NOMO-1 treated with dmso at 0.1 percent for 144 hours (cell line): ENCODE measurements around the gene SRGAP2.
"Not testable (repeated sequence)": the region's sequence is repeated elsewhere in the genome, so short reads cannot be mapped to it uniquely, and the experiment has no call there.

Source experiments
- DNase-seq: peaks from one replicate; lab custom pipeline; 2025; ENCODE audit not compliant: unreplicated experiment; lab: John Stamatoyannopoulos, UW

SRGAP2 gene

DNA sequence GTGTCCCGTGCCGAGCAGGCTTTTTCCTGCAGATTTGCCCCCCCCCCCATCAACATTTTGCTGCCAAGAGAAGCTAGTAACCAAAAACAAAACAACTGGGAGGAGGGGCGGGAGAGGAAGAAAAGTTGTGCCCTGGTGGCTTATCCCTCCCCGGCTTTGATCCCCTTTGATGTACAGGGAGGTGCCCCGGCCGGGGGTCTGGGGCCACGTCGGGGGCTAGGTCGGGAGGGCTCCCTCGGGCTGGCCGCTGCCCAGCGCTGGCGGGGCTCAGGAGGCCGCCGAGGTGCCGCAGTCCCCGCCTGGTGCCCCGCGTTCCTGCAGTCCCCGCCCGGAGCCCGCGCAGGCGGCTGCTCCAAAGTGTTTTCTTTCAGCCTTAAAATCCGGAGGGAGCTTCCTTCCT, 1.5 kb downstream of the SRGAP2 start:
- DNase-seq: not testable (repeated sequence)

GRCh38 chr1:206205569-206205968, 2.2 kb downstream of the SRGAP2 start:
- not testable (repeated sequence) for DNase-seq

- DNase-seq: not testable (repeated sequence)
These were observed 7.5 kb downstream of the SRGAP2 start for GRCh38 chr1:206210802-206211201.

DNA sequence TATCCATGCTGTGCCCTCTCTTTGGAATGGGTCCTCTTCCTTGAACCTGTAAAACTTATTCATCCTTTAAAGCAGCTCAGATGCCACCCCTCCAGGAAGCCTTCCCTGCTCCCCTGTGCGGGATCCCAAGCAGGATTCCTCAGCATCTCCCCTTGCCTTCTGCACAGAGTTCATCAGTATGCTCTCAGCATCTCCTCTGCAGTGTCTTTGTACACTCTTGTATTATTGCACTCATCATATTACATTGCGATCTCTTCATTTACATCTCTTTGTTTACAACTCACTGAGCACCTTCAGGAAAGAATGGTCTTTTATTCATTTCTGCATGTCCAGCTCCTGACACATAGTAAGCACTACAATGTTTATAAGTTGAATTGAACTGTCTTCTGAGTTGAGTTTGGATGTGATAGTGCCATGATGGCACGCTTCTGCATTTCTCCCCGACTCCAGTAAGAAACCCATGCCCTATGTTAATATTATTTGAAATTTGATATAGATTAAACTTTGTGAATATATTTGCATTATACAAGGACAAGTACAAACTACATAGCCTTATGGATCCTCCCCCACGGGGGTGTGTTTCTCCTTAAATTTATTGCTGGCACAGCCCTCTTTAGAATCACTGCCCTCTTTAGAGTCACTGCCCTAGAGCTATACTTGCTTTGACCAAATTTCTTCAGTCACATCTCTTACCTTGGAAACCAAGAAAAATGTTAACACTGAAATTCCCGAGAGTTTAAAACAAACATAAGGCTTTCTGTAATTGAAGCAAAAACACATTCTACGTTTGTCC, 12.5 kb downstream of the SRGAP2 start:
- DNase-seq: not testable (repeated sequence)

- DNase-seq: not testable (repeated sequence)
These were observed 14.9 kb downstream of the SRGAP2 start for GRCh38 chr1:206218285-206218684.

DNA sequence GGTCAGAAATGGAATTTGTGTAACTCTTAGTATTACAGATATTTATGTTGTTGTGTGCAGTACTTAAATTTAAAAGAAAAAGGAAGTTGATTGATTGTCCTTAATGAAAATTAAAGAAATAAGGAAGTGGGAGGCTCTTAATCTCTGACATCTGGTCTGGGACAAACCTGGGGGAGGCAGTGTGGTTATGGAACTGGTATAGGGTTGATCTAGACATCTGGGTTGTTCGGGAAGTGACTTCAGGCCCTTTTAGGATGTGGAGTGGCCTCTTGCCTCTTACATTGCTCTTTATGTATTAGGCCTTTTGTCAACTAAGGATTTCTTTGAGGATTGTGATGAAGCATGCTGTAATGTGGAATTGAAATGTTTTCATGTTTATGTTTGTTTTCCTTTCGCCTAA, 15.4 kb downstream of the SRGAP2 start:
- DNase-seq: not testable (repeated sequence)

GRCh38 chr1:206219514-206220331, 16.4 kb downstream of the SRGAP2 start:
- not testable (repeated sequence) for DNase-seq

DNA sequence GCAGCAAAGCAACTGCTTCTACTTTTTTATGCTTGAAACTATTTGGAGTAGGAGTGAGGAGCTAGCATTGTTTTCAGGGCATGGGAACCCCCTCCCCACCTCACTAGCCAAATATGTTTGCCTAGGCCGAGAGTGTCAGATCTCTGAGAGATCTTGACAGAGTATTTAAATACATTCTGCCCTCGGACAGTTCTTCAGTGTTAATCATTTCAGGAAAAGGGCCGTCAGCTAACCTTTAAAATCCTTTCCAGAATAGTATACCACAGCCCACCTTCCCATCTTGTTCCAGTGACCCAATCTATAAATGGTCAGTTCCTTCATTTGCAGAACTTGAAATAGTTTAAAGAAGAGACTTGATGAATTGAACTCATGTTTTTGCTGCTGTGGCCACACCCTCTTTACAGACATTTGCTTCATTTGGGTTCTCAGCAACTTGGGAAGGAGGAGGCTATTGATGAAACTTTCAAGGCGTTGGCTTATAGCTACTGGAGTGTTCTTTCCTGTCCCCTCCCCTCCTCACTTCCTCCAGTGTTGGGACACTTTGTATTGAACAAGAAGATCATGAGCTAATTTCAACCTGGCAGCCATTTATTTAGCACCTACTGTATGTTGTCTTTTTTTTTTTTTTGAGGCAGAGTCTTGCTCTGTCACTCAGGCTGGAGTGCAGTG, 17.1 kb downstream of the SRGAP2 start:
- not testable (repeated sequence) for DNase-seq

- DNase-seq: not testable (repeated sequence)
These were observed 18.2 kb downstream of the SRGAP2 start for GRCh38 chr1:206221585-206221984.

DNA sequence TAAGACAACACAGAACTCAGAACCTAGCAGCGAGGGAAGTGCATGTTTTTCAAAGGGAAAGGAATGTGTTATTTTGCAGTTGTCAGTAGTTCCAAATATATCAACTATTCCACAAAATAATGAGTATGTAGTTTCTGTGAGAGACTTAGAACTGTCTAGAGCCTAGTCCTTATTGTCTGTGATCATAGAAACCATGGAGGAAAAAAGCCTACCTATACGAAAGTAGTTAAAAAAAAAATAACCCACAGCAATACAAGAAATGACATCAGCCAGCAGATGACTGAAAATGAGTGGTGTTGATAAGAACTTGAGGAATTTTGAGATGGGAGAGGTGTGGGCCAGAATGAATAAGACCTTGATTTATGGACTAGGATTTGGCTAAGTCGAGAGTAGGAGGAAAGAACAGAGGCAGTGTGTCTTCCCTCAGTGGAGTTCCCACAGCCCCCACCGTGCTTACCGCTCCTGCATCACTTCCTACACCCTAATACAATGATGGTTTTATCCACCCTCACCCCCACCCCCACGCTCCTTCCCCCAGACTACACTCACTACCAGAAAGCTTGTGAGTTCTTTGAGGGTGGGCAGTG, 20.9 kb downstream of the SRGAP2 start:
- DNase-seq: not testable (repeated sequence)

- DNase-seq: not testable (repeated sequence)
These were observed 22.0 kb downstream of the SRGAP2 start for GRCh38 chr1:206225386-206225785.

DNA sequence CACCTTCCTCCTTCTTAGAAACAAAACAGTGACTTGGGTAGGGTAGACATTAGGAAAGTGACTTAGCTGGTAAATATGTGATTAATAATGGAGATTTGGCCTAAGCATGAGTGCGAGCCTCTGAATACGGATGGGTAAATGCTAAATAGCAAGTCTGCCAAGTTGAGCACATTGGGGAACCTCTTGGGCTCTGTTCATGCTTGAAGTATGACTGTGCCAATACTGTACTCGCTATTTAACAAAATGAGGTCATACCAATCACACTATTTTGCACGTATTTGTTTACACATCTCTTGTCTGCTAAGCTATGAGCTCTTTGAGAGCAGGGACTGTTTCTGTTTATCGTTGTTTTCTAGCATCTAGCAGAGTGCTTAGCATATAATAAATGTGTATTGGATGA, 23.5 kb downstream of the SRGAP2 start:
- not testable (repeated sequence) for DNase-seq

DNA sequence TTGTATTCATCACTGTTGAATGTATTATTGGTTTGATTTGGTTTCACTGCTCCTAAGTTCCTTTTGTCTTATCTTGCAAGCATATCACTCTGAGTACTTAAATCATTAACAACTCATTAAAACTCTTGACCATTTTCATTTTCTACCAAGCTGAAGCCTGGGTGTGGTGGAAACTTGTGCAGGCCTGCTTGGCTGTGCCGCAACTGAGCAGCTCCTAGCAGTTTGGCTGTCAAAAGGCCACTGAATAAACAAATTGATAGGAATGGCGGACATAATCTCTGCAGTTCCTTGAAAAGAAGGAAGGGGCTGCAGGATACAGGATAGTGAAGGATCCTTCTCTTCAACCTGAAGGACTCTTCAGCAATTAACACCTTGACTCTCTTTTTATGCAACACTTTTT, 25.9 kb downstream of the SRGAP2 start:
- not testable (repeated sequence) for DNase-seq

GRCh38 chr1:206231989-206232388, 28.6 kb downstream of the SRGAP2 start:
- not testable (repeated sequence) for DNase-seq

DNA sequence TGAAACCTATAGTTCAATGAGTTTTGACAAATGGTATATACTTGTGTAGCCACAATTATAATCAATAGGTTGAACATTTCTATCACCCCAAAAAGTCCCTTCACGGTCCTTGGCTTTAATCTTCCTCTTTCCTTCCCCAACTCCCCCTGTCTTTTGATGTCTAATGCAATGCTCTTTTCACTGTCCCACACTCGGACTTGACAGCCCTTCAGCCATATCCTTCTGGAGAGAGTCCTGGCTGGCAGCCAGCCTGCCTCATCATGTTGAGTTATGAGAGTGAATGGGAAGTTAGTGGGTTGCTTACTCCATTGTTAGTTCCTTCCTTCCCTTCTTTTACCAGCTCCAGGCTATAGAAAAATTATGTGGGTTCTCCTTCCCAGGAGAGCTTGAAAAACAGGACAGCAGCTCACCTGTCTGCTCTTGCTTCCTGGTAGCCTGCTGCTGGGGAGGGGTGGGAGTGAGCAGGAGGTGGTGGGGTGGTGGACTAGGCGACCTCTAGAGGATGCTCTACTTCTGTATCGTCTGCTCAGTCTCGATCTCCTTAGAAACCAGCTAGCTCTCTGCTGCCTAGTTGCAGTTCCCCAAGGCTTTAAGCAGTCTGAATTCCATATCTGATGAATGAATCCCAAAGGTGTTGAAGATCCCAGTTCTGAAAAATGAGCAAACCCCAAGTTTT, 29.8 kb downstream of the SRGAP2 start:
- DNase-seq: not testable (repeated sequence)

DNA sequence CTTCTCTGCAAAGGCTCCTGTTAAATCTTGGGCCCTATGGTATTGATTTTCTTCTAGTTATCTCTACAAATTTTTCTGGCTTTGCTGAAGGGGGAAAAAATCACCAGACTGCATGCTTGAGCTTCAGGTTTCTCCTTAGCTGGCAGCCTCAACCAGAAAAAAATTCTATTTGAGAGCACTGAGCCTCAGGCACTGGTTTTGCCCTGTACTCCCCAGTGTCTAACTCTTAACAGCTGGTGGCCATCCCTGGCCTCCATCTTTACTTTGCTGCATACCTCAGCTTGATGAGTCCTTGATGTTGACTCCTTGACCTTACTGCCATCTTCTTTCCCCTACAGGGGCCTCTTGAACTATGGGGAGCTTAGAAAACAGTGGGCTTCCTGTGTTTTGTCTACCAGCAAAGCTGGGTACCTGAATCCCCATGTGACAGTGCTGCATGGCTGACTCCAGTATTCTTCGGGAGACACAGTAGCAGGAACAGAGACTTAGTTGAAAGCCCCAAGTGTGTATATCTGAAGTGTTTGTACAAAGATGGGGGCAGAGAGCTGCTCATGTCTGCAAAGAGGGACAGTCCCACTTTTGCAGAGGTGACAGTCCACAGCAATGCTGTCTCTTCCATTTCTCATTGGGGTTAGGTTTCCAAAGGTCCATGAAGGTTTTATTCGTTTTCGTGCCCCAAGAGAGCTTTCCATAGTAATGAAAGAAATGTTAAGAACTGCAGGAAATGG, 31.0 kb downstream of the SRGAP2 start:
- not testable (repeated sequence) for DNase-seq

GRCh38 chr1:206235190-206235589, 31.8 kb downstream of the SRGAP2 start:
- DNase-seq: not testable (repeated sequence)

- peak; percentile 16 for DNase-seq
These were observed 36.9 kb downstream of the SRGAP2 start for GRCh38 chr1:206240288-206240687.

DNA sequence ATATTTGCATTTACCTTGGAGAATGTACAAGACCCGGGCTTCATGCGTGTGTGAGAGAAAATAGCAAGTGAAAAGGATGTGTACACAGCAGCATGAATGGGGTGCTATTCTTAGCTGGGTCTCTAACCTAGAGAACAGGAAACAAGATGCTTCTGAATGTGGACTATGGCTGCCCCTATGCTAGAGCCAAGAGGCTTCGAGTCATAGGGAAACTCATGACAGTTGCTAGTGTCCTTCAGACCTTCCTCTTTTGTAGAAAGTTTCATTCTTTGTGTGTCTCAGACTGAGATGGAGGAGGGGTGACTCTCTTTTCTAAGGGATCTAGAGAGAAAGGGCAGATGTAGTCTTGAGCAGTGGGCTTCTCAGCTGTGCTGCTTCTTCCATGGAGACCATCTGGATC, 40.0 kb downstream of the SRGAP2 start:
- not testable (repeated sequence) for DNase-seq

DNA sequence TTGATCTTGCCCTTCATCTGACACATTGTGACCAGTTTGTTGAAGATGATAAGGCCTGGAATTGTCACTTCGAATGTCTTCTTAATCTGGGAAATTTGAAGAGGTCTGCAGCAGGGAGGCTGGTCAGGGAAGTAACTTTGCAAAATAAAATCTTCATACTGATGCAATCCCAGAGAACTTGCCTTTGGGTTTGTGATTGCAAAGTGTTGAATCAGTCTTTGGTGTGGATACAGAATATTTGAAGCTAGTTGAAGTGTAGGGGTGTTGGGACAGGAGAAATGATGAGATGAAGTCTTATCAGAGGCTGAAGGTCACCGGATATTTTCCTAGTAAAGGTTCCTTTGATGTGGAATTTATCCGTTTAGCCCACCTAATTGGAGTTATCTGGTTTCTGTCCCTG, 42.1 kb downstream of the SRGAP2 start:
- DNase-seq: not testable (repeated sequence)
